ENCODE data around the gene PLEKHA1.

The PLEKHA1 gene

GRCh38 chr10:122463466-122464249 lies 89.2 kb downstream of the PLEKHA1 start:
- ChIA-PET CTCF (no interaction called here), POLR2A (no interaction called here)
- DNase-seq (ENCODE audit: extremely low spot score) = no peak
- TF ChIP-seq NFRKB (IDR thresholded peaks at IDR 0.05) = no peak
- TF ChIP-seq FOXA1 (IDR thresholded peaks at IDR 0.05) = no peak
- TF ChIP-seq L3MBTL2 (conservative IDR thresholded peaks at IDR 0.05) = no peak
- no peak for TF ChIP-seq LEF1 (IDR thresholded peaks at IDR 0.05; ENCODE audit: borderline replicate concordance)
- no peak for TF ChIP-seq SP1 (IDR thresholded peaks at IDR 0.05)
- no peak for TF ChIP-seq ARNT (IDR thresholded peaks at IDR 0.05)
- TF ChIP-seq CTBP1 (IDR thresholded peaks at IDR 0.05; ENCODE audit: borderline replicate concordance) = no peak
- TF ChIP-seq TARDBP (IDR thresholded peaks at IDR 0.05) = no peak
- TF ChIP-seq HDGF (IDR thresholded peaks at IDR 0.05; ENCODE audit: borderline replicate concordance) = no peak
- TF ChIP-seq BHLHE40 (IDR thresholded peaks at IDR 0.05; ENCODE audit: borderline replicate concordance) = no peak
- no peak for TF ChIP-seq SUZ12 (IDR thresholded peaks at IDR 0.05)
- no peak for TF ChIP-seq PKNOX1 (IDR thresholded peaks at IDR 0.05)
- no peak for TF ChIP-seq ELF4 (IDR thresholded peaks at IDR 0.05)

GRCh38 chr10:122464250-122464510 lies 89.7 kb downstream of the PLEKHA1 start:
- TF ChIP-seq LEF1 (IDR thresholded peaks at IDR 0.05; ENCODE audit: borderline replicate concordance) = no peak
- no peak for TF ChIP-seq ARNT (IDR thresholded peaks at IDR 0.05)
- TF ChIP-seq PKNOX1 (IDR thresholded peaks at IDR 0.05) = no peak
- TF ChIP-seq CTBP1 (IDR thresholded peaks at IDR 0.05; ENCODE audit: borderline replicate concordance) = no peak
- TF ChIP-seq SUZ12 (IDR thresholded peaks at IDR 0.05) = no peak
- TF ChIP-seq TARDBP (IDR thresholded peaks at IDR 0.05) = no peak
- TF ChIP-seq L3MBTL2 (conservative IDR thresholded peaks at IDR 0.05) = no peak
- TF ChIP-seq SP1 (IDR thresholded peaks at IDR 0.05) = no peak
- no peak for TF ChIP-seq BHLHE40 (IDR thresholded peaks at IDR 0.05; ENCODE audit: borderline replicate concordance)
- no peak for TF ChIP-seq HDGF (IDR thresholded peaks at IDR 0.05; ENCODE audit: borderline replicate concordance)
- no peak for TF ChIP-seq NFRKB (IDR thresholded peaks at IDR 0.05)
- no peak for TF ChIP-seq FOXK2 (IDR thresholded peaks at IDR 0.05)
- TF ChIP-seq ZNF384 (IDR thresholded peaks at IDR 0.05) = no peak
- CTCF ChIA-PET = no interaction called here
- DNase-seq (ENCODE audit: extremely low spot score) = no peak
- POLR2A ChIA-PET = no interaction called here

GRCh38 chr10:122464586-122464985 lies 90.1 kb downstream of the PLEKHA1 start:
- ChIA-PET CTCF (no interaction called here), POLR2A (no interaction called here)
- no peak for DNase-seq (ENCODE audit: extremely low spot score)
- TF ChIP-seq FOXA1 (IDR thresholded peaks at IDR 0.05) = no peak

- CTCF ChIA-PET = no interaction called here
- POLR2A ChIA-PET = no interaction called here
- no peak for TF ChIP-seq ELF4 (IDR thresholded peaks at IDR 0.05)
- no peak for TF ChIP-seq CTBP1 (IDR thresholded peaks at IDR 0.05; ENCODE audit: borderline replicate concordance)
- TF ChIP-seq SUZ12 (IDR thresholded peaks at IDR 0.05) = no peak
- no peak for TF ChIP-seq PKNOX1 (IDR thresholded peaks at IDR 0.05)
- TF ChIP-seq BHLHE40 (IDR thresholded peaks at IDR 0.05; ENCODE audit: borderline replicate concordance) = no peak
- no peak for TF ChIP-seq TARDBP (IDR thresholded peaks at IDR 0.05)
- no peak for TF ChIP-seq LEF1 (IDR thresholded peaks at IDR 0.05; ENCODE audit: borderline replicate concordance)
- TF ChIP-seq NFRKB (IDR thresholded peaks at IDR 0.05) = no peak
- TF ChIP-seq HDGF (IDR thresholded peaks at IDR 0.05; ENCODE audit: borderline replicate concordance) = no peak
- TF ChIP-seq FOXK2 (IDR thresholded peaks at IDR 0.05) = no peak
- no peak for DNase-seq (ENCODE audit: extremely low spot score)
Observed at GRCh38 chr10:122465401-122466040, 91.0 kb downstream of the PLEKHA1 start.

GRCh38 chr10:122466951-122467381 lies 92.5 kb downstream of the PLEKHA1 start:
- POLR2A ChIA-PET = no interaction called here
- CTCF ChIA-PET = interaction anchor here (0.7 kb wide), 1 partner anchor 31 kb away, joined by 3 read pairs; no protein-coding TSS in a partner anchor
- TF ChIP-seq FOXK2 (IDR thresholded peaks at IDR 0.05) (no peak), FOXA1 (IDR thresholded peaks at IDR 0.05) (no peak), ZNF384 (IDR thresholded peaks at IDR 0.05) (no peak), CTBP1 (IDR thresholded peaks at IDR 0.05; ENCODE audit: borderline replicate concordance) (no peak), L3MBTL2 (conservative IDR thresholded peaks at IDR 0.05) (no peak), TARDBP (IDR thresholded peaks at IDR 0.05) (no peak), HDGF (IDR thresholded peaks at IDR 0.05; ENCODE audit: borderline replicate concordance) (no peak), FOXM1 (IDR thresholded peaks at IDR 0.05; ENCODE audit: borderline replicate concordance) (no peak), ARNT (IDR thresholded peaks at IDR 0.05) (no peak), ELF4 (IDR thresholded peaks at IDR 0.05) (no peak), SUZ12 (IDR thresholded peaks at IDR 0.05) (no peak), BHLHE40 (IDR thresholded peaks at IDR 0.05; ENCODE audit: borderline replicate concordance) (no peak), PKNOX1 (IDR thresholded peaks at IDR 0.05) (no peak), SP1 (IDR thresholded peaks at IDR 0.05) (no peak), NFRKB (IDR thresholded peaks at IDR 0.05) (no peak), LEF1 (IDR thresholded peaks at IDR 0.05; ENCODE audit: borderline replicate concordance) (no peak)
- DNase-seq (ENCODE audit: extremely low spot score) = no peak
